CD4-positive, alpha-beta T cell (primary cell): Measurements from ENCODE around the gene EIF1AD. TPM values are rescaled to one million over a fixed set of nuclear protein-coding genes. Genes with fewer than 3 reads are reported as not detected.

Experiments
- ATAC-seq: fragments of 200-7000 bp; cut with Tn5 transposase; one replicate; pipeline ENCODE4 v1.10.0; 2022; ENCODE audit warnings: mild to moderate bottlenecking; ENCODE audit not compliant: poor library complexity
- CTCF ChIA-PET: fragments of 350-600 bp; sonication (Branson Sonifier 250); formaldehyde crosslinking; loops from one replicate; lab custom pipeline; 2021; ENCODE audit warnings: antibody characterized with exemption, inconsistent platforms; lab: Charles Lee
- POLR2A ChIA-PET: fragments of 350-600 bp; sonication (Branson Sonifier 250); formaldehyde crosslinking; loops from one replicate; lab custom pipeline; 2021; ENCODE audit warnings: antibody characterized with exemption, inconsistent platforms; lab: Charles Lee
- DNase-seq, 14 experiments: peaks; one replicate each; pipeline ENCODE4 v3.0.0-alpha.2; 2013 to 2020; ENCODE audit warnings: mixed read lengths in 2 of 14
- H3K27ac ChIP-seq, 2 donors: one replicate each; pipeline versions ENCODE4 v1.5.1 to v1.7.0; 2013; ENCODE audit warnings: low read length in 2 of 2, low read depth in 1 of 2, mild to moderate bottlenecking in 1 of 2
- H3K27me3 ChIP-seq, 2 experiments: 1 replicate in 1 of 2; 2 replicates in 1 of 2; pipeline versions ENCODE4 v1.6.1 to v1.7.0; 2013; ENCODE audit warnings: low read length in 2 of 2, control low read depth in 1 of 2, mild to moderate bottlenecking in 1 of 2, moderate library complexity in 1 of 2; ENCODE audit not compliant: insufficient read depth in 2 of 2, control insufficient read depth in 1 of 2
- H3K36me3 ChIP-seq: one replicate; pipeline ENCODE4 v1.6.1; 2013; ENCODE audit warnings: low read length, control low read depth; ENCODE audit not compliant: insufficient read depth
- H3K4me1 ChIP-seq: one replicate; pipeline ENCODE4 v1.6.1; 2013; ENCODE audit warnings: low read length, control low read depth; ENCODE audit not compliant: insufficient read depth
- H3K4me3 ChIP-seq: one replicate; pipeline ENCODE4 v1.5.1; 2013; ENCODE audit warnings: mild to moderate bottlenecking, low read length, moderate library complexity
- H3K9me3 ChIP-seq, 2 experiments: 1 replicate in 1 of 2; 2 replicates in 1 of 2; pipeline versions ENCODE4 v1.6.1 to v1.7.0; 2013; ENCODE audit warnings: low read length in 2 of 2, mild to moderate bottlenecking in 2 of 2, control low read depth in 1 of 2, moderate library complexity in 1 of 2; ENCODE audit not compliant: control insufficient read depth in 1 of 2, insufficient read depth in 1 of 2
- H3K27ac Mint-ChIP-seq: one replicate; pipeline ENCODE4 v1.8.0; 2020; ENCODE audit warnings: mixed read lengths
- H3K27me3 Mint-ChIP-seq: one replicate; pipeline ENCODE4 v1.8.0; 2021; ENCODE audit warnings: mixed read lengths
- H3K36me3 Mint-ChIP-seq: one replicate; pipeline ENCODE4 v1.8.0; 2021; ENCODE audit warnings: low read depth, mixed read lengths
- H3K4me1 Mint-ChIP-seq: one replicate; pipeline ENCODE4 v1.8.0; 2021; ENCODE audit warnings: low read depth, mixed read lengths
- H3K4me3 Mint-ChIP-seq: one replicate; pipeline ENCODE4 v1.8.0; 2020; ENCODE audit warnings: mild to moderate bottlenecking, mixed read lengths
- H3K9me3 Mint-ChIP-seq: one replicate; pipeline ENCODE4 v1.8.0; 2020; ENCODE audit warnings: mixed read lengths
- intact Hi-C, 2 experiments: fragments of 100-400 bp; cut with DNase I in 1 of 2; cut with micrococcal nuclease in 1 of 2; formaldehyde crosslinking; loops; one replicate each; pipeline versions ENCODE4 v1.15.1 to v1.9.0; 2023 to 2025; cut with DNase I, micrococcal nuclease
- total RNA-seq, 174 experiments: library from RNA in 2 of 174; stranded (reverse) in 2 of 174; gene quantifications; one replicate each; pipeline ENCODE4 v1.2.3 and lab custom pipeline; 2021 to 2026
- TF ChIP-seq, protein P1 (sequence below): fragments of 200-600 bp; IDR thresholded peaks from one replicate; pipeline ENCODE4 v1.8.0; 2022; ENCODE audit warnings: antibody characterized with exemption, mild to moderate bottlenecking

The EIF1AD gene
- total RNA-seq, 2 experiments from 2014 or later = 88.2 to 94.1 TPM

DNA sequence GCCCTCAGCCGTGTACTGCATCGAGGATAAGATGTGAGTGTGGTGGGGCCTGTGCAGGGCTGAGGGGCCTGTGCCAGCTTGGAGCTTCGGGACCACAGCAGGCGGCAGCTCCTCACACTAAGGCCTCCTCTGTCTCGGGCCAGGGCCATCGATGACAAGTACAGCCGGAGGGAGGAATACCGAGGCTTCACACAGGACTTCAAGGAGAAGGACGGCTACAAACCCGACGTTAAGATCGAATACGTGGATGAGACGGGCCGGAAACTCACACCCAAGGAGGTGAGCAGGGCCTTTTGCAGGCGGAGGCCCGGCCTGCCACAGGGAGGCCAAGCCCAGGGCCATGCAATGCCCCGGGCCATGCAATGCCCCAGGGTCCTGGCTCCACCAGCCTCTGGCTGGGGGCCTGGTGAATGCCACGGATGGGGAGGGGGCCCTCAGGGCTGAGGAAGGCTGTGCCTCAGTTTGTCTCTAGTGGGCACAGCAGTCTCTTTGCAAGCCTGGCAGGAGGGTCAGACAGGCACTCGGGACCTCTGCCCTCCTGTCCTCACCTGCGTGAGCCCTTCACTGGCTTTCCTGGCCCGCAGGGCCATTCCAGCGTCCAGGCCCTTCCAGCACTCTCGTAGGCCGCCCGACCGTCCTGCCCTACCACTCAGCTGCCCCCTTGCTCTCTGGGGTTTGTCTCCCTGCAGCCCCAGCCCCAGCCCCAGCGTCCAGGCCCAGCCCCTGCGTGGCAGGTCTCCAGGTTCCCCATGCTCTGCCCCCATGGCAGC lies 24.2 kb downstream of the EIF1AD start:
- Mint-ChIP-seq H3K27ac (no peak overlapping the region), H3K36me3 (peaks cover 57% of the 10 kb centered on the region)

DNA sequence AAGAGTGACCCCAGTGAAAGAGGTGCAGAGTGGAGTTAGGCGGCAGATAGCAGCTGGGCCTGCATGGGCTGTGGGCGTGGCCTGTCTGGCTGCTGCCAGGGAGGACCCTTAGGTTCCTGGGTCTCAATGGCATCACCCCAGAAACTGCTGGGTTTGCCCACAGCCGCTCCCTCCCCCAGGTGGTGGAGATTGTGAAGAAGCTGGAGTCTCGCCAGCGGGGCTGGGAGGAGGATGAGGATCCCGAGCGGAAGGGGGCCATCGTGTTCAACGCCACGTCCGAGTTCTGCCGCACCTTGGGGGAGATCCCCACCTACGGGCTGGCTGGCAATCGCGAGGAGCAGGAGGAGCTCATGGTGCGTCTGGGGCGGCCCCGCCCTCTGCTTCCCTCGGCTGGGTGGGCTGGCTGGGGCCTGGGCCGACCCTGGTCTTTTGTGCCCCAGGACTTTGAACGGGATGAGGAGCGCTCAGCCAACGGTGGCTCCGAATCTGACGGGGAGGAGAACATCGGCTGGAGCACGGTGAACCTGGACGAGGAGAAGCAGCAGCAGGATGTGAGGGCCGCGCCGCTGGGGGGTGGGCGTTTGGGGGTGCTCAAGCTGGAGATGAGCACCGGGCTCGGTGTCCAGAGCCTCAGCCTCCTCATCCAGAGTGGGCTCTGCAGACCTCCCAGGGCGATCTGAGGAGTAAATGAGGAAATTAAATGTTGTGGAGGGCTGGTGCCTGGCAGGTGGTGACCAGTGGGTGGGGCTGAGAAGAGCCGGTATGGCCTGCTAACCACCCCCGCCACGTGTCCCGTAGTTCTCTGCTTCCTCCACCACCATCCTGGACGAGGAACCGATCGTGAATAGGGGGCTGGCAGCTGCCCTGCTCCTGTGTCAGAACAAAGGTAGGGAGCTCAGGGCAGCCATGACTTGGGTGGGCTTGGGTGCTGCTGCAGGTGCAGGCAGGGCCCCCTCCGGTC lies 25.5 kb downstream of the EIF1AD start:
- H3K4me3 Mint-ChIP-seq = peak overlapping the region; percentile 3
- H3K36me3 Mint-ChIP-seq = peaks cover 68% of the 10 kb centered on the region
- CTCF ChIA-PET = no interaction called here

More for the DNA sequence above, 24.2 kb downstream of the EIF1AD start:
- Mint-ChIP-seq H3K27me3 (no peaks in the 10 kb centered on the region), H3K4me1 (no peaks in the 10 kb centered on the region), H3K9me3 (no peaks in the 10 kb centered on the region), H3K4me3 (no peak overlapping the region)
- CTCF ChIA-PET = no interaction called here
- TF ChIP-seq, protein P1, sequence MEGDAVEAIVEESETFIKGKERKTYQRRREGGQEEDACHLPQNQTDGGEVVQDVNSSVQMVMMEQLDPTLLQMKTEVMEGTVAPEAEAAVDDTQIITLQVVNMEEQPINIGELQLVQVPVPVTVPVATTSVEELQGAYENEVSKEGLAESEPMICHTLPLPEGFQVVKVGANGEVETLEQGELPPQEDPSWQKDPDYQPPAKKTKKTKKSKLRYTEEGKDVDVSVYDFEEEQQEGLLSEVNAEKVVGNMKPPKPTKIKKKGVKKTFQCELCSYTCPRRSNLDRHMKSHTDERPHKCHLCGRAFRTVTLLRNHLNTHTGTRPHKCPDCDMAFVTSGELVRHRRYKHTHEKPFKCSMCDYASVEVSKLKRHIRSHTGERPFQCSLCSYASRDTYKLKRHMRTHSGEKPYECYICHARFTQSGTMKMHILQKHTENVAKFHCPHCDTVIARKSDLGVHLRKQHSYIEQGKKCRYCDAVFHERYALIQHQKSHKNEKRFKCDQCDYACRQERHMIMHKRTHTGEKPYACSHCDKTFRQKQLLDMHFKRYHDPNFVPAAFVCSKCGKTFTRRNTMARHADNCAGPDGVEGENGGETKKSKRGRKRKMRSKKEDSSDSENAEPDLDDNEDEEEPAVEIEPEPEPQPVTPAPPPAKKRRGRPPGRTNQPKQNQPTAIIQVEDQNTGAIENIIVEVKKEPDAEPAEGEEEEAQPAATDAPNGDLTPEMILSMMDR = no peak
- H3K27me3 ChIP-seq = no peaks in the 10 kb centered on the region
- no peak overlapping the region for H3K4me3 ChIP-seq
- H3K36me3 ChIP-seq = peaks cover 51% of the 10 kb centered on the region
- intact Hi-C loops = no loop called here
- no peak for DNase-seq
- H3K9me3 ChIP-seq = no peaks in the 10 kb centered on the region
- no peak for ATAC-seq
- no peak overlapping the region for H3K27ac ChIP-seq
- H3K4me1 ChIP-seq = no peaks in the 10 kb centered on the region
- POLR2A ChIA-PET = no interaction called here

DNA sequence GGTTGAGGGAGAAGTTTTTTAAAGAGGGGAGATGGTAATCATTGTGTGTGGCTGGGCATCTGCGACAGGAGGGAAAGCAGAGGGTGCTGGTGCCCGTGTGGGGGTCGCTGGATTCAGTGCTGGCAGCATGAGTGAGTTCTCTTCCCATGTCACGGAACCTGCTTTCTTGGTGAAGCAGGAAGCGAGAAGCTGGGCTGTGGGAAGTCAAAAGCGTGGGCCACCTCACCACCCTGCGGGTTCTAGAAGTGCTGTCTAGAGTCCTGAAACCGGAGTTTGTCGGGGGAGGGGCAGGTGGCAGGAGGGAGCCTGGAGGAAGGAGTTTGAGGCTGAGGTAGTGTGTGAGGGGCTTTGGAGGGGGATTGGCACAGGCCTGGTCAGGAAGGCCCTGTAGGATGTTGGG lies 26.2 kb downstream of the EIF1AD start:
- CTCF ChIA-PET = no interaction called here
- ATAC-seq = no peak
- H3K4me1 ChIP-seq = no peaks in the 10 kb centered on the region
- Mint-ChIP-seq H3K9me3 (no peaks in the 10 kb centered on the region), H3K4me3 (peak overlapping the region; percentile 3), H3K27ac (peak overlapping the region; percentile 49), H3K4me1 (no peaks in the 10 kb centered on the region), H3K36me3 (peaks cover 69% of the 10 kb centered on the region), H3K27me3 (no peaks in the 10 kb centered on the region)
- H3K36me3 ChIP-seq = peaks cover 62% of the 10 kb centered on the region
- intact Hi-C loops = no loop called here
- no peak for DNase-seq
- H3K27me3 ChIP-seq = no peaks in the 10 kb centered on the region
- H3K9me3 ChIP-seq = no peaks in the 10 kb centered on the region
- H3K27ac ChIP-seq = no peak overlapping the region
- POLR2A ChIA-PET = no interaction called here
- H3K4me3 ChIP-seq = no peak overlapping the region
- TF ChIP-seq, protein P1 = no peak

More for the DNA sequence above, 25.5 kb downstream of the EIF1AD start:
- Histone ChIP-seq H3K36me3 (peaks cover 61% of the 10 kb centered on the region), H3K27ac (no peak overlapping the region), H3K27me3 (no peaks in the 10 kb centered on the region), H3K9me3 (no peaks in the 10 kb centered on the region), H3K4me1 (no peaks in the 10 kb centered on the region), H3K4me3 (no peak overlapping the region)
- POLR2A ChIA-PET = no interaction called here
- H3K9me3 Mint-ChIP-seq = no peaks in the 10 kb centered on the region
- TF ChIP-seq, protein P1 = no peak
- DNase-seq (no peak), ATAC-seq (no peak)
- H3K4me1 Mint-ChIP-seq = no peaks in the 10 kb centered on the region
- peak overlapping the region; percentile 49 for H3K27ac Mint-ChIP-seq
- H3K27me3 Mint-ChIP-seq = no peaks in the 10 kb centered on the region
- intact Hi-C loops = no loop called here
